GM19239 (cell line): ENCODE results near the gene TMEM200C.

Source experiments
- DNase-seq: peaks from one replicate; pipeline ENCODE4 v3.0.0; 2011; ENCODE audit warnings: low spot score; ENCODE audit not compliant: insufficient read length
- FAIRE-seq: peaks from 2 replicates; lab custom pipeline; 2011; peaks lifted over from hg19 to GRCh38; lab: Jason Lieb, UNC

TMEM200C gene

GRCh38 chr18:5840547-5840946 is 54.8 kb downstream of the TMEM200C start:
- DNase-seq (no peak), FAIRE-seq (no peak)

- FAIRE-seq: no peak
- DNase-seq: no peak
These were observed 55.3 kb downstream of the TMEM200C start for GRCh38 chr18:5840025-5840424.

DNA sequence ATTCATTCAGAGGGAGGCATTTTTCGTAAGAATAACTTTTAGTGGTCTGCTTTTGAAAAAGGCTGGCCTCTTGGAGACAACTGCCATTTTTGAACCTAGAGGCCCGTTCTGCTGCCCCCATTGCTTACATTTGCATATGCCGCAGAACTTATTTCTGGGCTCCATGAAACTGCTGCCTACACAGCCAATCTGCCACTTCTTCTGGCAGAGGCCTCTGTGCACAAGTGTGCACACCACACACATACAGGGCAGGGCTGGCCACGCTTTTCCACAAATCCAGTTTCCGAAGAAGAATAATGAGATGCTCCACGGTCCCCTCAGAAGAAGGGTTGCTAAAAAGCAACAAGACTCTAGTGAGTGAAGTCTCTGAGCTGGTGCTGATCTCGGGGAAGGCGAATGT is 56.2 kb downstream of the TMEM200C start:
- no peak for DNase-seq
- FAIRE-seq: no peak
